Neutrophil (primary cell): ENCODE data around the gene AMH.

Experiments
- H3K27ac ChIP-seq: fragments of 200-600 bp; sonication (generic); 2 replicates; pipeline ENCODE4 v1.5.1; 2016; ENCODE audit warnings: mild to moderate bottlenecking, moderate library complexity
- H3K27me3 ChIP-seq: fragments of 200-600 bp; sonication (generic); 2 replicates; pipeline ENCODE4 v1.6.0; 2016; ENCODE audit warnings: mild to moderate bottlenecking
- H3K36me3 ChIP-seq: fragments of 200-600 bp; sonication (generic); 2 replicates; pipeline ENCODE4 v1.5.1; 2017
- H3K4me1 ChIP-seq, 2 experiments: fragments of 200-600 bp in 1 of 2; sonication (generic) in 1 of 2; 1 replicate in 1 of 2; 2 replicates in 1 of 2; pipeline versions ENCODE4 v1.5.1 to v1.6.1; 2013 to 2016; ENCODE audit warnings: low read depth in 1 of 2, low read length in 1 of 2, mild to moderate bottlenecking in 1 of 2, moderate library complexity in 1 of 2; ENCODE audit not compliant: control insufficient read depth in 1 of 2, insufficient read depth in 1 of 2
- H3K4me3 ChIP-seq, 2 experiments: fragments of 200-600 bp in 1 of 2; sonication (generic) in 1 of 2; 1 replicate in 1 of 2; 2 replicates in 1 of 2; pipeline ENCODE4 v1.5.1; 2013 to 2016; ENCODE audit warnings: low read depth in 1 of 2, low read length in 1 of 2, mild to moderate bottlenecking in 1 of 2, moderate library complexity in 1 of 2
- H3K9me3 ChIP-seq: fragments of 200-600 bp; sonication (generic); 2 replicates; pipeline ENCODE4 v1.5.1; 2016
- CTCF ChIP-seq: fragments of 200-600 bp; sonication (generic); IDR thresholded peaks from 2 replicates; pipeline ENCODE4 v1.5.1; 2016; ENCODE audit warnings: antibody characterized with exemption

Gene AMH

GRCh38 chr19:2289714-2290435, 40.8 kb downstream of the AMH start:
- Histone ChIP-seq H3K27ac (peak overlapping the region; percentile 99), H3K4me1 (peaks cover 81 to 89% of the 10 kb centered on the region in 2 experiments), H3K27me3 (no peaks in the 10 kb centered on the region), H3K4me3 (peak overlapping the region; percentile 95), H3K9me3 (no peaks in the 10 kb centered on the region), H3K36me3 (peaks cover 39% of the 10 kb centered on the region)
- TF ChIP-seq CTCF = no peak

- H3K27me3 ChIP-seq = no peaks in the 10 kb centered on the region
- no peak for TF ChIP-seq CTCF
- H3K4me1 ChIP-seq = peaks cover 80 to 89% of the 10 kb centered on the region in 2 experiments
- peak overlapping the region; percentile 99 for H3K27ac ChIP-seq
- H3K36me3 ChIP-seq = peaks cover 47% of the 10 kb centered on the region
- H3K4me3 ChIP-seq = peak overlapping the region; percentile 95
- no peaks in the 10 kb centered on the region for H3K9me3 ChIP-seq
These were observed 41.5 kb downstream of the AMH start for GRCh38 chr19:2290441-2291184.

- Histone ChIP-seq H3K27ac (peak overlapping the region; percentile 99), H3K9me3 (no peaks in the 10 kb centered on the region), H3K27me3 (no peaks in the 10 kb centered on the region), H3K4me1 (peaks cover 76 to 88% of the 10 kb centered on the region in 2 experiments), H3K36me3 (peaks cover 53% of the 10 kb centered on the region), H3K4me3 (peak overlapping the region; percentile 95)
- no peak for TF ChIP-seq CTCF
These were observed 42.1 kb downstream of the AMH start for GRCh38 chr19:2291185-2291751.

DNA sequence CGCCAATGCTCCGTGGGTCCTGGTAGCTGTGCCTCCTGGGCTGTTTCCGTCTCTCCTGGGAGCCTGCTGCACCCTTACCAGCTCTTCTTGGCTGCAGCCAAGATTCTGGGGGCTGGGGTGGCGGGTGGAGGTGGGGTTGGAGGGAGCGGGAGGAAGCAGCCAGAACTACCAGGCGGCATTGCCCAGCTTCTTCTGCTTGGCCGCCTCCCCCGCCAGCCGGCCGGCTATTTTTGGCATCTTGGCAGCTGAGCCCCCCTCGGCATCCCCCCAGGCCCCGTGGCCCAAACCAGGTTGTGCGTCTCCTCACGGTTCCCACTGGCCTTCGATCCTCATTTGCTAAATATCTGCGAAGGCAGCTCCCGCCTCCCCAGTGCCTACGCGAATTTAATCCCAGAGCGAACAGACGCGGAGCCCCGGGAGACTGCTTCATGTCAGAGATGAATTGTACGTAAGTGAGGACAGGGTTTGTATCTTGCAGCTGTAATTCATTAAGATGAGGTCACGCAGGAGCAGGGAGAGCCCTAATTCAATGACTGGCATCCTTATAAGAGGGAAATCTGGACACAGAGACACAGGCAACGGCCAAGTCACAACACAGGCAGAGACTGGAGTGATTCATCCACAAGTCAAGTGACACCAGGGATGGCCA, 45.7 kb downstream of the AMH start:
- Histone ChIP-seq H3K27ac (peak overlapping the region; percentile 70), H3K36me3 (peaks cover 64% of the 10 kb centered on the region), H3K4me1 (peaks cover 44 to 62% of the 10 kb centered on the region in 2 experiments), H3K4me3 (peak overlapping the region in 1 of 2 experiments; percentile 95), H3K9me3 (no peaks in the 10 kb centered on the region), H3K27me3 (no peaks in the 10 kb centered on the region)
- no peak for TF ChIP-seq CTCF

GRCh38 chr19:2296141-2296540, 47.0 kb downstream of the AMH start:
- peaks cover 43 to 63% of the 10 kb centered on the region in 2 experiments for H3K4me1 ChIP-seq
- H3K27ac ChIP-seq = peak overlapping the region; percentile 70
- H3K27me3 ChIP-seq = no peaks in the 10 kb centered on the region
- H3K9me3 ChIP-seq = no peaks in the 10 kb centered on the region
- H3K4me3 ChIP-seq = peak overlapping the region in 1 of 2 experiments; percentile 95
- no peak for TF ChIP-seq CTCF
- H3K36me3 ChIP-seq = peaks cover 58% of the 10 kb centered on the region
